GM12872 (cell line): ENCODE results near the gene CELSR2.

Experiments
- TF ChIP-seq, protein P1 (sequence below): IDR thresholded peaks from 3 replicates; pipeline ENCODE4 v1.5.1; 2011; ENCODE audit warnings: low read depth, mild to moderate bottlenecking, low read length, moderate library complexity; ENCODE audit not compliant: insufficient read depth

Gene CELSR2

DNA sequence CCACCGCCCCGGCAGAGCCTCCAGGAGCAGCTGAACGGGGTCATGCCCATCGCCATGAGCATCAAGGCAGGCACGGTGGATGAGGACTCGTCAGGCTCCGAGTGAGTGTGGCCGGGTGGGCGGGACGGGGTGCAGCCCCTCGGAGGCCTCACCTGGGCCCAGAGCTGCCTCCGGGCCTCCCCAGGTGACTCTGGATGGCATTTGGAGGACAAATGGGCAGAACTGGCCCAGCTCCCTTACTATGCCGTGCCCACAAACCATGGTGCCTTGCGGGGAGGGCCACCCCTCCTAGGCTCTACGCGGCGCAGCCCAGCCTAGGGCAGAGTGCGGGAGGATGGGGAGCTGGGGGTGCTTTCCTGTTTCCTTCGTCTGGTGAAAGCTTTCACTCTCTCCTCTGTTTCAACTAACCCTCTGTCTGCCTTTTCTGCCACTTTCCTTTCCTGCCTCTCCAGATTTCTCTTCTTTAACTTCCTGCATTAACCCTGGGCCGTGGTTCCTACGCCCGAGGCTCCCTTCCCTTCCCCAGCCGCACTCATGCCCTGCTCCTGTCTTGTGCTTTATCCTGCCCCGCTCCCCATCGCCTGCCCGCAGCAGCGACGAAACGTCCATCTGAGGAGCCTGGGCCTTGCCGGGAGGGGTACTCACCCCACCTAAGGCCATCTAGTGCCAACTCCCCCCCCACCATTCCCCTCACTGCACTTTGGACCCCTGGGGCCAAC is 24.4 kb downstream of the CELSR2 start:
- TF ChIP-seq, protein P1, sequence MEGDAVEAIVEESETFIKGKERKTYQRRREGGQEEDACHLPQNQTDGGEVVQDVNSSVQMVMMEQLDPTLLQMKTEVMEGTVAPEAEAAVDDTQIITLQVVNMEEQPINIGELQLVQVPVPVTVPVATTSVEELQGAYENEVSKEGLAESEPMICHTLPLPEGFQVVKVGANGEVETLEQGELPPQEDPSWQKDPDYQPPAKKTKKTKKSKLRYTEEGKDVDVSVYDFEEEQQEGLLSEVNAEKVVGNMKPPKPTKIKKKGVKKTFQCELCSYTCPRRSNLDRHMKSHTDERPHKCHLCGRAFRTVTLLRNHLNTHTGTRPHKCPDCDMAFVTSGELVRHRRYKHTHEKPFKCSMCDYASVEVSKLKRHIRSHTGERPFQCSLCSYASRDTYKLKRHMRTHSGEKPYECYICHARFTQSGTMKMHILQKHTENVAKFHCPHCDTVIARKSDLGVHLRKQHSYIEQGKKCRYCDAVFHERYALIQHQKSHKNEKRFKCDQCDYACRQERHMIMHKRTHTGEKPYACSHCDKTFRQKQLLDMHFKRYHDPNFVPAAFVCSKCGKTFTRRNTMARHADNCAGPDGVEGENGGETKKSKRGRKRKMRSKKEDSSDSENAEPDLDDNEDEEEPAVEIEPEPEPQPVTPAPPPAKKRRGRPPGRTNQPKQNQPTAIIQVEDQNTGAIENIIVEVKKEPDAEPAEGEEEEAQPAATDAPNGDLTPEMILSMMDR = no peak

DNA sequence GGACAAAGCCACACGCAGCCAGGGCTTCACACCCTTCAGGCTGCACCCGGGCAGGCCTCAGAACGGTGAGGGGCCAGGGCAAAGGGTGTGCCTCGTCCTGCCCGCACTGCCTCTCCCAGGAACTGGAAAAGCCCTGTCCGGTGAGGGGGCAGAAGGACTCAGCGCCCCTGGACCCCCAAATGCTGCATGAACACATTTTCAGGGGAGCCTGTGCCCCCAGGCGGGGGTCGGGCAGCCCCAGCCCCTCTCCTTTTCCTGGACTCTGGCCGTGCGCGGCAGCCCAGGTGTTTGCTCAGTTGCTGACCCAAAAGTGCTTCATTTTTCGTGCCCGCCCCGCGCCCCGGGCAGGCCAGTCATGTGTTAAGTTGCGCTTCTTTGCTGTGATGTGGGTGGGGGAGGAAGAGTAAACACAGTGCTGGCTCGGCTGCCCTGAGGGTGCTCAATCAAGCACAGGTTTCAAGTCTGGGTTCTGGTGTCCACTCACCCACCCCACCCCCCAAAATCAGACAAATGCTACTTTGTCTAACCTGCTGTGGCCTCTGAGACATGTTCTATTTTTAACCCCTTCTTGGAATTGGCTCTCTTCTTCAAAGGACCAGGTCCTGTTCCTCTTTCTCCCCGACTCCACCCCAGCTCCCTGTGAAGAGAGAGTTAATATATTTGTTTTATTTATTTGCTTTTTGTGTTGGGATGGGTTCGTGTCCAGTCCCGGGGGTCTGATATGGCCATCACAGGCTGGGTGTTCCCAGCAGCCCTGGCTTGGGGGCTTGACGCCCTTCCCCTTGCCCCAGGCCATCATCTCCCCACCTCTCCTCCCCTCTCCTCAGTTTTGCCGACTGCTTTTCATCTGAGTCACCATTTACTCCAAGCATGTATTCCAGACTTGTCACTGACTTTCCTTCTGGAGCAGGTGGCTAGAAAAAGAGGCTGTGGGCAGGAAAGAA is 25.5 kb downstream of the CELSR2 start:
- TF ChIP-seq, protein P1 = no peak

DNA sequence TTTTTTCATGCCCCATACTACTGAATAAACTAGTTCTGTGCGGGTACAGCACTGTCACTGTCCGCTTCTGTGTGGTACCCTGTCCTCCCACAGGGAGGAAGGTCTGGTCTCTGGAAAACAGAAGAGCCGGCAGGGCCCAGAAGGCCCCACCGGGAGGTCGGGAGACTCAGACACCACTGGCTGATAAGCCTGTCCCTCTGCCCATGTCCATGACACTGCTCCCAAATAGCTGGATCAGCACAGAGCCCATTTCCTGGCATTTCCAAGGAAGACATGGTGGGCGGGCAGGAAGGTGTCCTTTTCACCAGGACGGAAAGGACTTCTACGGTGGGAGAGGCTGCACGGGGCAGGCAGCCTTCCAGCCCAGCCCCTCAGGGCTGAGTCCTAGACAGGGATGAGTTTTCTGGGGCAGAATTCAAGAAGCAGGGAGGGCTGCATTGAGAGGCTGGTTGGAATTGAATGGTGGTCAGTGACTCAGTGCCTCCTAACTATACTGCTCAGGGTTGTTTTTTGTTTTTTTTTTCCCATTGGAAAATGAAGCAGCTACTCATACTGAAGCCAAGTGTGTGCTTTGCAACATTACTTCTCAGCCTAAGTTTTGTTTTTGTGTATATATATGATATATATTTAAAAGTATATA is 26.5 kb downstream of the CELSR2 start:
- TF ChIP-seq, protein P1 = no peak

DNA sequence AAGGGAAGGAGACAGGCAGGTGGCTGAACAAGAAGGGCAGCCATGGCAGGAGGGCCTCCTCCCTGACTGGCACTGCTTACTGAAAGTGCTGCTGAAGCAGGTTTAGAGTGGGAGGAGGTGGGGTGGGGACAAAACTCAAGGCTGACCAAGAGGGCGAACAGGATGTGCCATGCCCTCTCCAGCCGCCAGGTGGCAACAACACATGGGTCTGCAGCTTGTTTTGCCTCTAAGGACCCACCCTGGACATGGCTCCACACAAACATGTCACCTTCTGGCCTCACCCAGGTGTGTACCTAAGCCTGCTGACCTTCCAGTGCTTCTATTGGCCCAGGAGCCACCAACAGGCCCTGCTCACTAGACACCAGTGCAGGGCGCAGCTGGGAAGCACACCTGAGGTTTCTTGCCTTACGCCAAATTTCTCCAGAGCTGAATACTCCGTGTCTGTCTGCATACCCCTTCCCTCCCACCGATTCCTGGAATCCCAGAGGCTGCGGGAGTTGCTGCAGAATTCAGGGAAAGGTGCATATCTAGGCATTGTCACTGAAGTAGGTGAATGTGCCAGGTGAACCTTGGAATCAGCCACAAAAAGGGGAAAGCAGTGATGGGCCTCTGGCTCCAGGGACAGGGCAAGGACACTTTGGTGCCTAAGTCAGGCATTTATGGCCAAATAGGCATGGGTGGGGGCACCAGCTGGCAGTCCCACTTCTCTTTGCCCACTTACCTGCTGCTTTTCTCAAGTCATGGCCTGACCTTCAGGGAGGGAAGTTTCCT is 28.3 kb downstream of the CELSR2 start:
- TF ChIP-seq, protein P1 = peak; percentile 99

DNA sequence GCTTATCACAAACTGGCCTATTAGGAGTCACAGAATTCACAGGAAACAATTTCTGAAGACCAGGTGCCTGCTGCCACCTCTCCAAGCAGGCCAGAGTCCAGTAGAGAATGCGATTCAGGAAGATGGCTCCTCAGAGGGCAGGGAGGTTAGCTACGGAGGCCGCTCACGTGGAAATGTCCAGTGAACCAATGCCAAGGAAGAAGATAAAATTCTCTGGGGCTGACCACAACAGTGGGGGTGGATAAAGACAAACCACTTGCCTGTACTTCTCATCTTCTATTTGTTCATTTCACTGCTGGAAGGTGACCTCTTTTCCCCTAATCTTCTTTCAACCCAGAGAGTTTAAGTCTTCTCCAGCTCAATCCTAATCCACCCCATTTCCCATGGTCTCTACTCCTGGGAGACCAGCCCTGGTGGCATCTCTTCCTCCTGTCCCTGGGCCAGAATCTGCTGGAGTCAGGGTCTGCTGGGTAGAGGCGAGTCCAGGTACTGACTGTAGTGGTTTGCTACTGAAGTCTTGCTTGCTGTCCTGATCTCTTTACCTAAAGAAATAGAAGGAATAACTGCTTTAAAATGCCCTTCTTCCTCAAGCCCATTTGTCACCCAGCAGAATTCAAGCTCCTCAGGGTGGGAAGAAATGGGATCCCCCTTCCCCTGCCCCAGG is 30.4 kb downstream of the CELSR2 start:
- TF ChIP-seq, protein P1 = no peak

DNA sequence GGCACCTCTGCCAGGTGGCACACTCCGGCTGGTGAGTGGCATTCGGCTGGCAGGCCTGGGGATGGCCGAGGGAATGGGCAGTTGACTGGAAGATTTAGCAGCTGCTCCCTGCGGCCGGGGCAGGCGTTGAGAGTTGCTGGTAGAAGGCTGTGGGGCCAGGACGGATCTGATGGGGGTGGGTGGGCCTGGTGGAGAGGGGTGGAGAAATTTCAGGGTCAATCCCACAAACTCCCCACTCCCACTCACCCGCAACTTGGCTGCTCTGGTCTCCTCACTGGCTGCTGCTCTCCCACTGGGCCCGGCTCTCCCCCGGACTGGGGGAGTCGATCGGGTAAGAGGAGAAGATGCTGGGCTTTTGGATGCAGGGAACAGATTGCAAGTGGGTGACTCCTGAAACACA is 31.5 kb downstream of the CELSR2 start:
- TF ChIP-seq, protein P1 = no peak
